ENCODE measurements around the gene MMP14. TPM values are rescaled to one million over a fixed set of nuclear protein-coding genes. Genes with fewer than 3 reads are reported as not detected.

Gene MMP14
- total and polyA plus RNA-seq, 9 of the 15 experiments (the other 6 are each of a cell fraction or from before 2014, with no cell fraction given), result 0.36 to 5.8 (median 1.3) TPM; not detected in 2

GRCh38 chr14:22872833-22873520 lies 36.6 kb downstream of the MMP14 start (continued):
- TF ChIP-seq ARID3B (CRISPR knock-in tag; IDR thresholded peaks at IDR 0.05; ENCODE audit: borderline replicate concordance) (no peak), E4F1 (CRISPR knock-in tag; IDR thresholded peaks at IDR 0.05; ENCODE audit: borderline replicate concordance) (no peak)

GRCh38 chr14:22875003-22875747 lies 38.8 kb downstream of the MMP14 start:
- DNase-seq (ENCODE audit: extremely low read depth in 1 of 4, low spot score in 3 of 4) (no peak), ATAC-seq (no peak), FAIRE-seq (no peak)
- Histone ChIP-seq H3K9me3 (replicated peaks; ENCODE audit: control insufficient read depth, insufficient read depth, low read depth, low read length) (no peaks in the 10 kb centered on the region), H2AFZ (ENCODE audit: low read depth, low read length) (no peak overlapping the region), H3K4me2 (ENCODE audit: insufficient read depth, low read length) (no peak overlapping the region), H3K9ac (ENCODE audit: insufficient read depth in 1 of 2, low read depth in 2 of 2, low read length in 2 of 2) (no peak overlapping the region; a peak in 1 of 4 replicates), H3K9me1 (ENCODE audit: control insufficient read depth, insufficient read depth, low read length) (no peaks in the 10 kb centered on the region), H3K4me1 (replicated peaks in 1 of 2; ENCODE audit: control insufficient read depth in 2 of 2, insufficient read depth in 2 of 2, low read length in 2 of 2) (peaks cover 7 to 28% of the 10 kb centered on the region in 2 experiments; a peak in 4 of 5 replicates), H3K27ac (ENCODE audit: extremely low read depth, low read depth, low read length) (no peak overlapping the region), H3K4me3 (no peak overlapping the region), H3K27me3 (ENCODE audit: control insufficient read depth in 2 of 2, insufficient read depth in 2 of 2, low read length in 2 of 2) (no peaks in the 10 kb centered on the region), H4K20me1 (replicated peaks; ENCODE audit: control insufficient read depth, insufficient read depth, low read length) (peaks cover 5% of the 10 kb centered on the region; the same call in 1 of the 2 replicates), H3K36me3 (ENCODE audit: control insufficient read depth, insufficient read depth, low read length) (peaks cover 47% of the 10 kb centered on the region; the same call in 2 of the 3 replicates), H3K79me2 (ENCODE audit: control insufficient read depth, insufficient read depth, low read length) (peaks cover 15% of the 10 kb centered on the region)
- POLR2A ChIA-PET, result interaction anchor here (1.0 to 1.9 kb wide), 2 partner anchors 8 to 11 kb away, joined by 5 to 6 read pairs; no protein-coding TSS in a partner anchor
- WGBS (ENCODE audit: insufficient coverage, low coverage, missing lambda C conversion rate), result 95% methylated on average over 15 of the region's 15 CpGs
- no peak for TF ChIP-seq SAP30 (IDR thresholded peaks at IDR 0.05; ENCODE audit: borderline replicate concordance, insufficient read depth, low read depth, low read length, poor library complexity, severe bottlenecking)
- CTCF ChIA-PET (ENCODE audit: low intra/inter-chr PET ratio), result no interaction called here
- no TSS peak for BruUV-seq (replicated peaks)
- in situ Hi-C loops (cut with MboI) (no loop called here), intact Hi-C loops (cut with micrococcal nuclease) (no loop called here)

All from K562 (cell line).